Liver (tissue), 9 donors: ENCODE results near the gene POMT2. TPM values are rescaled to one million over a fixed set of nuclear protein-coding genes. Genes with fewer than 3 reads are reported as not detected.

ENCODE experiments used
- DNase-seq: peaks from one replicate; pipeline ENCODE4 v3.0.0-alpha.2; 2017; ENCODE audit warnings: low spot score
- H3K27ac ChIP-seq, 2 donors: one replicate each; pipeline ENCODE4 v1.7.0; 2013; ENCODE audit warnings: inconsistent platforms in 2 of 2, low read length in 2 of 2, control low read depth in 1 of 2, low read depth in 1 of 2, mild to moderate bottlenecking in 1 of 2
- H3K27me3 ChIP-seq, 4 donors: one replicate each; pipeline versions ENCODE4 v1.6.1 to v1.7.0; 2013; ENCODE audit warnings: low read length in 3 of 4, inconsistent platforms in 1 of 4, mild to moderate bottlenecking in 1 of 4, moderate library complexity in 1 of 4; ENCODE audit not compliant: control insufficient read depth in 4 of 4, insufficient read depth in 4 of 4
- H3K36me3 ChIP-seq, 4 donors: one replicate each; pipeline versions ENCODE4 v1.6.1 to v1.7.0; 2013; ENCODE audit warnings: low read length in 3 of 4, mild to moderate bottlenecking in 3 of 4, low read depth in 1 of 4, moderate library complexity in 1 of 4; ENCODE audit not compliant: control insufficient read depth in 4 of 4, insufficient read depth in 3 of 4
- H3K4me1 ChIP-seq, 4 donors: one replicate each; pipeline versions ENCODE4 v1.6.1 to v1.7.0; 2013; ENCODE audit warnings: low read length in 3 of 4, mild to moderate bottlenecking in 3 of 4, moderate library complexity in 1 of 4; ENCODE audit not compliant: control insufficient read depth in 4 of 4, insufficient read depth in 4 of 4
- H3K4me3 ChIP-seq, 3 donors: one replicate each; pipeline versions ENCODE4 v1.6.1 to v1.7.0; 2013; ENCODE audit warnings: low read length in 3 of 3, control low read depth in 1 of 3, low read depth in 1 of 3, mild to moderate bottlenecking in 1 of 3
- H3K9ac ChIP-seq, 2 donors: one replicate each; pipeline ENCODE4 v1.7.0; 2013; ENCODE audit warnings: low read length in 2 of 2, mild to moderate bottlenecking in 2 of 2, moderate library complexity in 2 of 2, control low read depth in 1 of 2, low read depth in 1 of 2
- H3K9me3 ChIP-seq, 4 donors: one replicate each; pipeline versions ENCODE4 v1.6.1 to v1.7.0; 2013; ENCODE audit warnings: low read length in 3 of 4; ENCODE audit not compliant: control insufficient read depth in 4 of 4
- EGR1 ChIP-seq, 2 donors: IDR thresholded peaks; 2 replicates each; pipeline ENCODE4 v1.6.1; 2016 to 2018; ENCODE audit warnings: antibody characterized with exemption in 2 of 2, low read depth in 2 of 2
- FOXA1 ChIP-seq: IDR thresholded peaks from 2 replicates; pipeline ENCODE4 v1.6.1; 2016; ENCODE audit warnings: antibody characterized with exemption
- FOXA2 ChIP-seq: IDR thresholded peaks from 2 replicates; pipeline ENCODE4 v1.6.1; 2016; ENCODE audit warnings: antibody characterized with exemption
- GABPA ChIP-seq, 2 donors: IDR thresholded peaks in 1 of 2; conservative IDR thresholded peaks in 1 of 2; 2 replicates each; pipeline ENCODE4 v1.6.1; 2016; ENCODE audit warnings: antibody characterized with exemption in 2 of 2, mild to moderate bottlenecking in 1 of 2, moderate library complexity in 1 of 2
- HNF4A ChIP-seq, 2 donors: conservative IDR thresholded peaks; 2 replicates each; pipeline ENCODE4 v1.6.1; 2016; ENCODE audit warnings: antibody characterized with exemption in 2 of 2, mild to moderate bottlenecking in 2 of 2
- HNF4G ChIP-seq: IDR thresholded peaks from 2 replicates; pipeline ENCODE4 v1.6.1; 2016; ENCODE audit warnings: antibody characterized with exemption
- JUND ChIP-seq, 2 donors: IDR thresholded peaks; 2 replicates each; pipeline ENCODE4 v1.6.1; 2016; ENCODE audit warnings: antibody characterized with exemption in 2 of 2
- NR2F2 ChIP-seq: IDR thresholded peaks from 2 replicates; pipeline ENCODE4 v1.6.1; 2016; ENCODE audit warnings: antibody characterized with exemption
- RAD21 ChIP-seq, 2 donors: IDR thresholded peaks; 2 replicates each; pipeline ENCODE4 v1.6.1; 2016; ENCODE audit warnings: antibody characterized with exemption in 2 of 2, mild to moderate bottlenecking in 2 of 2
- RXRA ChIP-seq, 2 donors: IDR thresholded peaks; 2 replicates each; pipeline ENCODE4 v1.6.1; 2017 to 2018; ENCODE audit warnings: antibody characterized with exemption in 2 of 2, mild to moderate bottlenecking in 1 of 2
- SP1 ChIP-seq: IDR thresholded peaks from 2 replicates; pipeline ENCODE4 v1.6.1; 2018; ENCODE audit warnings: antibody characterized with exemption, mild to moderate bottlenecking
- TAF1 ChIP-seq: conservative IDR thresholded peaks from 2 replicates; pipeline ENCODE4 v1.6.1; 2016; ENCODE audit warnings: antibody characterized with exemption, mild to moderate bottlenecking
- YY1 ChIP-seq: IDR thresholded peaks from 2 replicates; pipeline ENCODE4 v1.6.1; 2016; ENCODE audit warnings: antibody characterized with exemption, mild to moderate bottlenecking
- WGBS: extraction: QIAGEN DNeasy Blood & Tissue Kit; methylation state at CpG from one replicate; pipeline ENCODE4 v1.1.7; 2013; 5-methylcytosine and 5-hydroxymethylcytosine counted together
- polyA plus RNA-seq, 2 donors: library from polyadenylated mRNA; stranded (reverse) in 1 of 2; unstranded in 1 of 2; fragments of 200-250 nt in 1 of 2; fragments of >200 nt in 1 of 2; fragmentation: Nextera tagmentation in 1 of 2; extraction: Ambion mirVana in 1 of 2; gene quantifications; one replicate each; pipeline versions ENCODE4 v1.2.1 to v1.2.3, GENCODE V29; 2013 to 2015
- total RNA-seq, 2 donors: library from RNA; depleted of rRNA; stranded (reverse); fragments of >200 nt; gene quantifications; one replicate each; pipeline ENCODE4 v1.2.3, GENCODE V29; 2014
- TF ChIP-seq, protein P1 (sequence below): IDR thresholded peaks from 2 replicates; pipeline ENCODE4 v1.6.1; 2016; ENCODE audit warnings: antibody characterized with exemption, mild to moderate bottlenecking
- TF ChIP-seq, protein P2 (sequence below): IDR thresholded peaks from 2 replicates; pipeline ENCODE4 v1.6.1; 2016; ENCODE audit warnings: antibody characterized with exemption
- TF ChIP-seq, protein P3 (sequence below): fragments of 150-350 bp; IDR thresholded peaks from 2 replicates; pipeline ENCODE4 v1.5.1; 2017; ENCODE audit warnings: improper control_type of control experiment, low read depth, low read length; ENCODE audit not compliant: missing input control
- TF ChIP-seq, protein P4 (sequence below): IDR thresholded peaks from 2 replicates; pipeline ENCODE4 v1.6.1; 2016; ENCODE audit warnings: antibody characterized with exemption
- TF ChIP-seq, protein P5 (sequence below): IDR thresholded peaks from 2 replicates; pipeline ENCODE4 v1.6.1; 2016; ENCODE audit warnings: antibody characterized with exemption
- donor health status: healthy.
- donor health status: healthy.
- donor health status: healthy.
- donor health status: healthy.
- donor health status: healthy.

The POMT2 gene
- total and polyA plus RNA-seq, 4 donors = 4.8 to 13.1 (median 5.3) TPM

DNA sequence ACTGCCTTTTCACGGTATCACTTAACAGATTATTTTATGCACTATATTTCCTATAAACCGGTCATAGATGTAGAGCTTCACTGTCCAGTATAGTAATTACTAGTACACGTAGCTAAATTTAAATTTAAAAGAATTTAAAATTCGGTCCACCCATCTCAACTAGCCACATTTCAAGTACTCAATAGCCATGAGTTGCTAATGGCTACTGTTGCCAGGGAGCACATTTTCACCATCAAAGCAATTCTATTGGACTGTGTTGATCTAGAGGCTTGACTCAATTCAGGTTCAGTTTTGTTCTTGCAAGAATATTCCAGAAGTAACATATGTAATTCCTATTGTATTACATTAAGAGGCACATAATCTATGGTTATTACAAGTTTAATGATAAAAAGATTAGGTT is 36.2 kb upstream of the POMT2 start:
- TF ChIP-seq RAD21 (IDR thresholded peaks at IDR 0.05) (no peak), NR2F2 (no peak), FOXA1 (no peak), YY1 (no peak)
- TF ChIP-seq, protein P1, sequence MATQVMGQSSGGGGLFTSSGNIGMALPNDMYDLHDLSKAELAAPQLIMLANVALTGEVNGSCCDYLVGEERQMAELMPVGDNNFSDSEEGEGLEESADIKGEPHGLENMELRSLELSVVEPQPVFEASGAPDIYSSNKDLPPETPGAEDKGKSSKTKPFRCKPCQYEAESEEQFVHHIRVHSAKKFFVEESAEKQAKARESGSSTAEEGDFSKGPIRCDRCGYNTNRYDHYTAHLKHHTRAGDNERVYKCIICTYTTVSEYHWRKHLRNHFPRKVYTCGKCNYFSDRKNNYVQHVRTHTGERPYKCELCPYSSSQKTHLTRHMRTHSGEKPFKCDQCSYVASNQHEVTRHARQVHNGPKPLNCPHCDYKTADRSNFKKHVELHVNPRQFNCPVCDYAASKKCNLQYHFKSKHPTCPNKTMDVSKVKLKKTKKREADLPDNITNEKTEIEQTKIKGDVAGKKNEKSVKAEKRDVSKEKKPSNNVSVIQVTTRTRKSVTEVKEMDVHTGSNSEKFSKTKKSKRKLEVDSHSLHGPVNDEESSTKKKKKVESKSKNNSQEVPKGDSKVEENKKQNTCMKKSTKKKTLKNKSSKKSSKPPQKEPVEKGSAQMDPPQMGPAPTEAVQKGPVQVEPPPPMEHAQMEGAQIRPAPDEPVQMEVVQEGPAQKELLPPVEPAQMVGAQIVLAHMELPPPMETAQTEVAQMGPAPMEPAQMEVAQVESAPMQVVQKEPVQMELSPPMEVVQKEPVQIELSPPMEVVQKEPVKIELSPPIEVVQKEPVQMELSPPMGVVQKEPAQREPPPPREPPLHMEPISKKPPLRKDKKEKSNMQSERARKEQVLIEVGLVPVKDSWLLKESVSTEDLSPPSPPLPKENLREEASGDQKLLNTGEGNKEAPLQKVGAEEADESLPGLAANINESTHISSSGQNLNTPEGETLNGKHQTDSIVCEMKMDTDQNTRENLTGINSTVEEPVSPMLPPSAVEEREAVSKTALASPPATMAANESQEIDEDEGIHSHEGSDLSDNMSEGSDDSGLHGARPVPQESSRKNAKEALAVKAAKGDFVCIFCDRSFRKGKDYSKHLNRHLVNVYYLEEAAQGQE = no peak
- no peaks in the 10 kb centered on the region for H3K36me3 ChIP-seq

DNA sequence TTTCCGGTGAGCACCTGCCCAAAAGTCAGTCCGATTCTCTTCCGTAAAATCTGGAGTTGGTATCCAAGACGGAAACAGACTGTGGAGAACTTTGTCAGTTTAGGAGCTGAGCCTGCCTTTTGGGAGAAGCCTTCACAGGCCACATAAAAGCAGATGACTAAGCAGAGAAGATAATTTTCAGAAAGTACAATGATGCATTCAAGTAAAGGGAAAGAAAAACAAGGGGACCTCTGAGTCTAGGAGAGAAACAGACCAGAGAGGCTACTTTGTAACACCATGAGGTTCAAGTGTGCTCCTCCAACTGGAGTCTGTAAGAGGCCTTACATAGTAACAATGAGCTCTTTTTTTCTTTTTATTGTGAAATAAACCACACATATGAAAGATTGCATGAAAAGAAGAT is 35.1 kb upstream of the POMT2 start:
- Histone ChIP-seq H3K4me1 (peaks cover 0 to 4% (median 0%) of the 10 kb centered on the region in 4 donors), H3K9ac (no peak overlapping the region), H3K27ac (no peak overlapping the region), H3K27me3 (no peaks in the 10 kb centered on the region), H3K9me3 (no peaks in the 10 kb centered on the region), H3K36me3 (peaks cover 0 to 1% (median 0%) of the 10 kb centered on the region in 4 donors), H3K4me3 (no peak overlapping the region)
- 97% methylated on average over 4 of the region's 4 CpGs for WGBS
- TF ChIP-seq YY1 (no peak), EGR1 (IDR thresholded peaks at IDR 0.05; ENCODE audit: low read depth in 2 of 2) (no peak), TAF1 (no peak), NR2F2 (no peak), RAD21 (IDR thresholded peaks at IDR 0.05) (no peak), HNF4A (conservative IDR thresholded peaks at IDR 0.05) (no peak), SP1 (no peak), FOXA2 (no peak), HNF4G (no peak), FOXA1 (no peak), GABPA (IDR thresholded peaks at IDR 0.05 in 1 of 2, conservative IDR thresholded peaks at IDR 0.05 in 1 of 2) (no peak), RXRA (IDR thresholded peaks at IDR 0.05) (no peak), JUND (IDR thresholded peaks at IDR 0.05) (no peak)
- TF ChIP-seq, protein P1 = no peak
- TF ChIP-seq, protein P2, sequence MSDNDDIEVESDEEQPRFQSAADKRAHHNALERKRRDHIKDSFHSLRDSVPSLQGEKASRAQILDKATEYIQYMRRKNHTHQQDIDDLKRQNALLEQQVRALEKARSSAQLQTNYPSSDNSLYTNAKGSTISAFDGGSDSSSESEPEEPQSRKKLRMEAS = no peak
- TF ChIP-seq, protein P3, sequence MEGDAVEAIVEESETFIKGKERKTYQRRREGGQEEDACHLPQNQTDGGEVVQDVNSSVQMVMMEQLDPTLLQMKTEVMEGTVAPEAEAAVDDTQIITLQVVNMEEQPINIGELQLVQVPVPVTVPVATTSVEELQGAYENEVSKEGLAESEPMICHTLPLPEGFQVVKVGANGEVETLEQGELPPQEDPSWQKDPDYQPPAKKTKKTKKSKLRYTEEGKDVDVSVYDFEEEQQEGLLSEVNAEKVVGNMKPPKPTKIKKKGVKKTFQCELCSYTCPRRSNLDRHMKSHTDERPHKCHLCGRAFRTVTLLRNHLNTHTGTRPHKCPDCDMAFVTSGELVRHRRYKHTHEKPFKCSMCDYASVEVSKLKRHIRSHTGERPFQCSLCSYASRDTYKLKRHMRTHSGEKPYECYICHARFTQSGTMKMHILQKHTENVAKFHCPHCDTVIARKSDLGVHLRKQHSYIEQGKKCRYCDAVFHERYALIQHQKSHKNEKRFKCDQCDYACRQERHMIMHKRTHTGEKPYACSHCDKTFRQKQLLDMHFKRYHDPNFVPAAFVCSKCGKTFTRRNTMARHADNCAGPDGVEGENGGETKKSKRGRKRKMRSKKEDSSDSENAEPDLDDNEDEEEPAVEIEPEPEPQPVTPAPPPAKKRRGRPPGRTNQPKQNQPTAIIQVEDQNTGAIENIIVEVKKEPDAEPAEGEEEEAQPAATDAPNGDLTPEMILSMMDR = no peak
- TF ChIP-seq, protein P4, sequence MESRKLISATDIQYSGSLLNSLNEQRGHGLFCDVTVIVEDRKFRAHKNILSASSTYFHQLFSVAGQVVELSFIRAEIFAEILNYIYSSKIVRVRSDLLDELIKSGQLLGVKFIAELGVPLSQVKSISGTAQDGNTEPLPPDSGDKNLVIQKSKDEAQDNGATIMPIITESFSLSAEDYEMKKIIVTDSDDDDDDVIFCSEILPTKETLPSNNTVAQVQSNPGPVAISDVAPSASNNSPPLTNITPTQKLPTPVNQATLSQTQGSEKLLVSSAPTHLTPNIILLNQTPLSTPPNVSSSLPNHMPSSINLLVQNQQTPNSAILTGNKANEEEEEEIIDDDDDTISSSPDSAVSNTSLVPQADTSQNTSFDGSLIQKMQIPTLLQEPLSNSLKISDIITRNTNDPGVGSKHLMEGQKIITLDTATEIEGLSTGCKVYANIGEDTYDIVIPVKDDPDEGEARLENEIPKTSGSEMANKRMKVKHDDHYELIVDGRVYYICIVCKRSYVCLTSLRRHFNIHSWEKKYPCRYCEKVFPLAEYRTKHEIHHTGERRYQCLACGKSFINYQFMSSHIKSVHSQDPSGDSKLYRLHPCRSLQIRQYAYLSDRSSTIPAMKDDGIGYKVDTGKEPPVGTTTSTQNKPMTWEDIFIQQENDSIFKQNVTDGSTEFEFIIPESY = no peak
- TF ChIP-seq, protein P5, sequence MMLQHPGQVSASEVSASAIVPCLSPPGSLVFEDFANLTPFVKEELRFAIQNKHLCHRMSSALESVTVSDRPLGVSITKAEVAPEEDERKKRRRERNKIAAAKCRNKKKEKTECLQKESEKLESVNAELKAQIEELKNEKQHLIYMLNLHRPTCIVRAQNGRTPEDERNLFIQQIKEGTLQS = no peak
- no peak for DNase-seq

More for the DNA sequence above, 36.2 kb upstream of the POMT2 start:
- Histone ChIP-seq H3K27ac (no peak overlapping the region), H3K4me1 (peaks cover 0 to 4% (median 0%) of the 10 kb centered on the region in 4 donors), H3K4me3 (no peak overlapping the region), H3K9me3 (no peaks in the 10 kb centered on the region), H3K27me3 (no peaks in the 10 kb centered on the region), H3K9ac (no peak overlapping the region)
- no peak for DNase-seq
- WGBS = 96% methylated on average over 4 of the region's 4 CpGs
